Gastroesophageal sphincter (tissue), 4 donors: ENCODE data around the gene ADAM19. TPM values are rescaled to one million over a fixed set of nuclear protein-coding genes. Genes with fewer than 3 reads are reported as not detected.

ENCODE experiments used
- ATAC-seq: fragments of 150-250 bp; one replicate; pipeline ENCODE4 v1.9.1; 2016; ENCODE audit warnings: mild to moderate bottlenecking, moderate library complexity
- H3K27ac ChIP-seq, 4 donors: fragments of 200-600 bp; sonication (generic) in 3 of 4; 1 replicate in 3 of 4; 2 replicates in 1 of 4; pipeline ENCODE4 v1.5.1; 2016 to 2019
- H3K27me3 ChIP-seq: fragments of 200-600 bp; sonication (generic); one replicate; pipeline ENCODE4 v1.5.1; 2019
- H3K36me3 ChIP-seq, 2 donors: fragments of 200-600 bp; sonication (generic); one replicate each; pipeline ENCODE4 v1.5.1; 2019; ENCODE audit warnings: control low read depth in 1 of 2
- H3K4me1 ChIP-seq, 3 donors: fragments of 200-600 bp; sonication (generic); 1 replicate in 2 of 3; 2 replicates in 1 of 3; pipeline ENCODE4 v1.5.1; 2016 to 2019; ENCODE audit warnings: control low read depth in 2 of 3
- H3K4me3 ChIP-seq, 2 donors: fragments of 200-600 bp; sonication (generic); one replicate each; pipeline ENCODE4 v1.5.1; 2019; ENCODE audit warnings: mild to moderate bottlenecking in 1 of 2, moderate library complexity in 1 of 2
- H3K9me3 ChIP-seq, 3 donors: fragments of 200-600 bp; sonication (generic); one replicate each; pipeline ENCODE4 v1.5.1; 2017 to 2019; ENCODE audit warnings: control low read depth in 2 of 3
- EP300 ChIP-seq: sonication (generic); formaldehyde crosslinking; IDR thresholded peaks from one replicate; pipeline ENCODE4 v1.6.1; 2017; ENCODE audit warnings: antibody characterized with exemption, mild to moderate bottlenecking
- POLR2A ChIP-seq, 2 donors: fragments of 450-650 bp; IDR thresholded peaks; one replicate each; pipeline ENCODE4 v1.6.1; 2017; ENCODE audit warnings: antibody characterized with exemption in 2 of 2, mild to moderate bottlenecking in 2 of 2, moderate library complexity in 1 of 2
- POLR2AphosphoS5 ChIP-seq: sonication (generic); formaldehyde crosslinking; IDR thresholded peaks from one replicate; pipeline ENCODE4 v1.6.1; 2017; ENCODE audit warnings: antibody characterized with exemption
- WGBS, 2 donors: methylation state at CpG; one replicate each; pipeline ENCODE4 v1.1.5; 2018; ENCODE audit warnings: low coverage in 1 of 2; 5-methylcytosine and 5-hydroxymethylcytosine counted together
- total RNA-seq, 4 donors: library from RNA; depleted of rRNA; stranded (reverse); fragments of >200 nt; gene quantifications; one replicate each; pipeline ENCODE4 v1.1.0, GENCODE V29; 2016
- TF ChIP-seq, protein P1 (sequence below), 4 experiments: fragments of 200-600 bp in 2 of 4; fragments of 450-650 bp in 2 of 4; sonication (generic) in 1 of 4; IDR thresholded peaks; one replicate each; pipeline ENCODE4 v1.5.1; 2017 to 2019; ENCODE audit warnings: antibody characterized with exemption in 4 of 4, mild to moderate bottlenecking in 2 of 4, moderate library complexity in 2 of 4

The ADAM19 gene
- total RNA-seq, 4 donors from 2014 or later = 19.3 to 38.5 (median 31.2) TPM

DNA sequence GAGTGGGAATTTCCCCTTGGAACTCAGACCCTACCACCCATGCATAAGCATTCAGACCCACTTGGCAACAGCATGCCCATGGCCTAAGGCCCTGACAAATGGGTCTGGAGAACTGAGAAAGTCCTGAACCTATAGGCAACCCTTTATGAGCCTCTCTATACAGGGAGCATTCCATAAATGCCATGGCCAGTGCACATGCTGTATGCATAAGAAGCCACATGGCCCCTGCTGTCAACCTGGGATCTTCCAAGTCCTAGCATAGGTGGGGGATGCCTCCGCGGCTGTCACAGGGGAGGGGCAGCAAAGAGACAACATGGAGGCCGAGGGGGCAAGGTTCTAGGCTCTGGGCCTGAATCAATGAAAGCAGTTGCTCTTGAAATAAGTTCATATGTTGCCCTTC, 123.8 kb downstream of the ADAM19 start:
- Histone ChIP-seq H3K9me3 (no peaks in the 10 kb centered on the region), H3K4me1 (peaks cover 7 to 21% (median 12%) of the 10 kb centered on the region in 3 donors), H3K36me3 (no peaks in the 10 kb centered on the region), H3K4me3 (no peak overlapping the region), H3K27ac (no peak overlapping the region), H3K27me3 (no peaks in the 10 kb centered on the region)
- WGBS, 2 donors = 83% methylated on average over 1 of the region's 3 CpGs; no CpG with 5 or more reads in 1 of the 2 donors
- TF ChIP-seq POLR2A (IDR thresholded peaks at IDR 0.05) (no peak), EP300 (no peak), POLR2AphosphoS5 (no peak)
- TF ChIP-seq, protein P1, sequence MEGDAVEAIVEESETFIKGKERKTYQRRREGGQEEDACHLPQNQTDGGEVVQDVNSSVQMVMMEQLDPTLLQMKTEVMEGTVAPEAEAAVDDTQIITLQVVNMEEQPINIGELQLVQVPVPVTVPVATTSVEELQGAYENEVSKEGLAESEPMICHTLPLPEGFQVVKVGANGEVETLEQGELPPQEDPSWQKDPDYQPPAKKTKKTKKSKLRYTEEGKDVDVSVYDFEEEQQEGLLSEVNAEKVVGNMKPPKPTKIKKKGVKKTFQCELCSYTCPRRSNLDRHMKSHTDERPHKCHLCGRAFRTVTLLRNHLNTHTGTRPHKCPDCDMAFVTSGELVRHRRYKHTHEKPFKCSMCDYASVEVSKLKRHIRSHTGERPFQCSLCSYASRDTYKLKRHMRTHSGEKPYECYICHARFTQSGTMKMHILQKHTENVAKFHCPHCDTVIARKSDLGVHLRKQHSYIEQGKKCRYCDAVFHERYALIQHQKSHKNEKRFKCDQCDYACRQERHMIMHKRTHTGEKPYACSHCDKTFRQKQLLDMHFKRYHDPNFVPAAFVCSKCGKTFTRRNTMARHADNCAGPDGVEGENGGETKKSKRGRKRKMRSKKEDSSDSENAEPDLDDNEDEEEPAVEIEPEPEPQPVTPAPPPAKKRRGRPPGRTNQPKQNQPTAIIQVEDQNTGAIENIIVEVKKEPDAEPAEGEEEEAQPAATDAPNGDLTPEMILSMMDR (IDR thresholded peaks at IDR 0.05) = no peak
- ATAC-seq = no peak

GRCh38 chr5:157450024-157450423, 125.6 kb downstream of the ADAM19 start:
- TF ChIP-seq POLR2A (IDR thresholded peaks at IDR 0.05) = no peak
- TF ChIP-seq POLR2AphosphoS5 = no peak
- TF ChIP-seq, protein P1 (IDR thresholded peaks at IDR 0.05) = no peak
- no peak for TF ChIP-seq EP300
- H3K4me3 ChIP-seq = no peak overlapping the region
- no peaks in the 10 kb centered on the region for H3K36me3 ChIP-seq
- no peak for ATAC-seq
- H3K9me3 ChIP-seq = no peaks in the 10 kb centered on the region
- no peaks in the 10 kb centered on the region for H3K27me3 ChIP-seq
- peak overlapping the region; percentile 72 to 81 (median 75) for H3K27ac ChIP-seq
- 81 to 87% methylated on average over 3 of the region's 3 CpGs for WGBS, 2 donors
- H3K4me1 ChIP-seq = peaks cover 7 to 21% (median 12%) of the 10 kb centered on the region in 3 donors

DNA sequence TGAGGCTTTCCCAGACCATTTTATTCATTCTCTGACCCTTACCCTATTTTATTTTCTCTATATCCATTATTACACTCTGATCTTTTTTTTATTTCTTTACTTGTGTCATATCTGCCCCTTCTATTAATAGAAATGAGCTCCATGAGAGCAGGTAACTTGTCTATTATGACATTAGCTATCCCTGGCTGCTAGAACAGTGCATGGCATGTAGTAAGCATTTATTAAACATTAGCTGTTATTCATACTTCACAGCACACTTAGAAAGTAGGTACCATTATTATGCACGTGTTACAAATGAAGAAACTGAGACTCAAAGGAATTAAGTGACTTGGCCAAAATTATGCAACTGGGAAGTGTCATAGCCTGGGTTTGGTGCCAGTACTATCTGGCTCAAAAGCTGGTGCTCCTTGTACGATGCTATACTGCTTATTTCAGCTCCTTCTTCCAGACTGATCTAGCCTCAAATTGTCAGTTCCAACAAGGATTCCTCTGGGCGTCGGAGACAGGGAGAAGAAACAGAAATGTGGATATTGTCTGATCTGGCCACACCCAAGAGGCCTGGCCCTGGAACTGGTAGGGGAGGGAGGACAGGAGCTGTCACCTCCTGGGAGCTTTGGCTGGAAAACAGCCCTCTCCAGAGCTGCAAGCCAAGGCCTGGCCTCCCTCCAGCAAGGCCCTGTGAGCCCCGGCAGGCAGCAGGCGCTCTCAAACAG, 126.4 kb downstream of the ADAM19 start:
- TF ChIP-seq EP300 (no peak), POLR2AphosphoS5 (peak; percentile 65), POLR2A (IDR thresholded peaks at IDR 0.05) (no peak)
- TF ChIP-seq, protein P1 (IDR thresholded peaks at IDR 0.05) = peak in 1 of 4 experiments; percentile 27
- ATAC-seq = peak; percentile 84
- Histone ChIP-seq H3K9me3 (no peaks in the 10 kb centered on the region), H3K4me3 (no peak overlapping the region), H3K4me1 (peaks cover 7 to 21% (median 12%) of the 10 kb centered on the region in 3 donors), H3K36me3 (no peaks in the 10 kb centered on the region), H3K27ac (peak overlapping the region; percentile 72 to 81 (median 75)), H3K27me3 (no peaks in the 10 kb centered on the region)
- WGBS, 2 donors = 6 to 18% methylated on average over 3 to 6 of the region's 6 CpGs

GRCh38 chr5:157447201-157447637, 128.4 kb downstream of the ADAM19 start:
- Histone ChIP-seq H3K9me3 (no peaks in the 10 kb centered on the region), H3K36me3 (no peaks in the 10 kb centered on the region), H3K4me1 (peaks cover 7 to 21% (median 12%) of the 10 kb centered on the region in 3 donors), H3K4me3 (no peak overlapping the region), H3K27ac (no peak overlapping the region), H3K27me3 (no peaks in the 10 kb centered on the region)
- WGBS, 2 donors = 100% methylated on average over 2 of the region's 13 CpGs; no CpG with 5 or more reads in 1 of the 2 donors
- no peak for ATAC-seq
- TF ChIP-seq POLR2AphosphoS5 = no peak
- no peak for TF ChIP-seq POLR2A (IDR thresholded peaks at IDR 0.05)
- TF ChIP-seq EP300 = no peak
- TF ChIP-seq, protein P1 (IDR thresholded peaks at IDR 0.05) = no peak
